ACC112 (cell line): ENCODE data around the gene NAPEPLD.
A peak's percentile ranks its signal among the peaks of the same experiment; 100 is the strongest.
"Not testable (repeated sequence)": the region's sequence is repeated elsewhere in the genome, so short reads cannot be mapped to it uniquely, and the experiment has no call there.

ENCODE experiments used
- H2AFZ ChIP-seq: fragments of 200-600 bp; sonication (generic); one replicate; pipeline ENCODE4 v1.6.0; 2017; ENCODE audit warnings: antibody characterized with exemption, low read length; ENCODE audit not compliant: unreplicated experiment
- H3K27ac ChIP-seq: fragments of 200-600 bp; sonication (generic); 2 replicates; pipeline ENCODE4 v1.5.1; 2014; ENCODE audit warnings: low read depth, mild to moderate bottlenecking, antibody characterized with exemption, low read length, moderate library complexity
- H3K27me3 ChIP-seq: fragments of 200-600 bp; sonication (generic); 2 replicates; pipeline ENCODE4 v1.6.1; 2014; ENCODE audit warnings: mild to moderate bottlenecking, antibody characterized with exemption, low read length, moderate library complexity, mixed read lengths; ENCODE audit not compliant: insufficient read depth
- H3K36me3 ChIP-seq: fragments of 200-600 bp; sonication (generic); 2 replicates; pipeline ENCODE4 v1.6.1; 2016; ENCODE audit warnings: mild to moderate bottlenecking, antibody characterized with exemption, low read length, moderate library complexity, mixed read lengths; ENCODE audit not compliant: insufficient read depth
- H3K4me1 ChIP-seq: fragments of 200-600 bp; sonication (generic); one replicate; pipeline ENCODE4 v1.6.1; 2016; ENCODE audit warnings: low read length, mixed read lengths; ENCODE audit not compliant: insufficient read depth, unreplicated experiment, control insufficient read depth
- H3K4me3 ChIP-seq: fragments of 200-600 bp; sonication (generic); 2 replicates; pipeline ENCODE4 v1.5.1; 2014; ENCODE audit warnings: mild to moderate bottlenecking, low read depth, low read length
- H3K79me2 ChIP-seq: fragments of 200-600 bp; sonication (generic); one replicate; pipeline ENCODE4 v1.6.0; 2016; ENCODE audit warnings: low read length; ENCODE audit not compliant: control insufficient read depth, unreplicated experiment, insufficient read depth

Gene NAPEPLD

DNA sequence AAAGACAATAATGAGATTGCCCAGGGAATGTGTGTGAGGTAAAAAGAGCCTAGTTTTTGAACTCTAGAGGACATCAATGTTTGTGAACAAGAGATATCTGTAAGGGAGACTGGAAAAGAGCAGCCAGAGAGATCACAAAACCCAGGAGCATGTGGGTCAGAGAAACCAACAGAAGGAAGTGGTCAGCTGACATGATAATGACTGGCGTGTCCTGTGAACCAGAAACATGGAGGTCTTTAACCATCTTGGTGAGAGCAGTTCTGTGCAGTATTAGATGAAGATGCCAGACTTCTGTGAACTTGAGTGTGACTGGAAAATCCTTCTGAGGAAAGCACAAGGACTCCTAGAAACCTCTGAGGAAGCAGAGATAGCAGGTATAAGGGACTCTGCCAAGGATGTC, 10.2 kb upstream of the NAPEPLD start:
- H3K27ac ChIP-seq, H3K27me3 ChIP-seq, H2AFZ ChIP-seq, H3K4me3 ChIP-seq, H3K79me2 ChIP-seq, H3K36me3 ChIP-seq: not testable (repeated sequence)
- peaks cover 25% of the 10 kb centered on the region for H3K4me1 ChIP-seq

- not testable (repeated sequence) for H3K4me1 ChIP-seq, H3K4me3 ChIP-seq, H2AFZ ChIP-seq
These were observed 6.6 kb upstream of the NAPEPLD start for GRCh38 chr7:103155331-103156024.

DNA sequence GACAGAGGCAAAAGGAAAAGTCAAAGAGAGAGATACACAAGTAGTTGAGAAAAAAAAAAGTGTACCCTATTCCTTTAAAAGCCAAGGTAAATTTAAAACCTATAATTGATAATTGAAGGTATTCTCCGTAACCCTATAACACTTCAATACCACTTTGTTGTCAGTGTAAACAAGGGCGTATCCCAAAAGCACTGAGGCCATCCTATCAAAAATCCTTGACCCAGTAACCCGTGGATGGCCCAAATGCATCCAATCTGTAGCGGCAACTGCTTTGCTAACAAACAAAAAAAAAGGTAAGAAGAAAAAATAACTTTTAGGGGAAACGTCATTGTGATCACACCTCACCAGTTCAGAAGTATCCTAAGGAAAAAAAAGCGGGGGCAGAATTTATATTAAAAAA, 5.1 kb upstream of the NAPEPLD start:
- peaks cover 4% of the 10 kb centered on the region for H3K4me1 ChIP-seq
- no peak overlapping the region for H3K4me3 ChIP-seq
- no peaks in the 10 kb centered on the region for H3K27me3 ChIP-seq
- peaks cover 4% of the 10 kb centered on the region; the same call in 1 of the 2 replicates for H3K36me3 ChIP-seq
- H3K79me2 ChIP-seq, result no peaks in the 10 kb centered on the region
- no peak overlapping the region for H2AFZ ChIP-seq
- no peak overlapping the region for H3K27ac ChIP-seq

More at GRCh38 chr7:103155331-103156024, 6.6 kb upstream of the NAPEPLD start:
- not testable (repeated sequence) for H3K27ac ChIP-seq, H3K36me3 ChIP-seq, H3K27me3 ChIP-seq, H3K79me2 ChIP-seq

- H3K36me3 ChIP-seq, H3K27me3 ChIP-seq, H3K4me1 ChIP-seq, H3K4me3 ChIP-seq, H3K79me2 ChIP-seq, H2AFZ ChIP-seq, H3K27ac ChIP-seq: not testable (repeated sequence)
These were observed 4.1 kb upstream of the NAPEPLD start for GRCh38 chr7:103152744-103153617.

DNA sequence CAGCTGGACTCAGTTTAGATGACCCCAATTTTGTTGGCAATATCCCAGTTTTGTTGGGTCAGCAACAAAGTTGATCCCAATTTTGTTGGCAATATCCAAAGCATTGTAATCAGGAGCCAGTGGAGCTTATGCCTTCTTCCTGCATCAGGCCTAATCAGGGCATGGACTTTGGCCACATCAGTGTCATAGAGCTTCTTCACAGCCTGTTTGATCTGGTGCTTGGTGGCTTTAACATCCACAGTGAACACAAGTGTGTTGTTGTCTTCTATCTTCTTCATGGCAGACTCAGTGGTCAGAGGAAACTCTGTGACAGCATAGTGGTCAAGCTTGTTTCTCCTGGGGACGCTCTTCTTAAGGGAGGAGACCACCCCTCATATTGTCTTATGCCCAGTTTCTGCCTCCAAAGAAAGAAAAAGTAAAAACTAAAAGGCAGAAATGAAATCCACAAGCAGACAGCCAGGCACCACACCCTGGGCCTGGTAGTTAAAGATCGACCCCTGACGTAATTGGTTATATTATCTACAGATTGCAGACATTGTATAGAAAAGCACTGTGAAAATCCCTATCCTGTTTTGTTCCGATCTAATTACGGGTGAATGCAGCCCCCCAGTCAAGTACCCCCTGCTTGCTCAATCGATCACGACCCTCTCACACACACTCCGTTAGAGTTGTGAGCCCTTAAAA, 3.2 kb upstream of the NAPEPLD start:
- not testable (repeated sequence) for H3K27ac ChIP-seq, H3K27me3 ChIP-seq, H3K4me1 ChIP-seq, H3K36me3 ChIP-seq, H3K4me3 ChIP-seq, H2AFZ ChIP-seq
- H3K79me2 ChIP-seq, result peaks cover 16% of the 10 kb centered on the region

DNA sequence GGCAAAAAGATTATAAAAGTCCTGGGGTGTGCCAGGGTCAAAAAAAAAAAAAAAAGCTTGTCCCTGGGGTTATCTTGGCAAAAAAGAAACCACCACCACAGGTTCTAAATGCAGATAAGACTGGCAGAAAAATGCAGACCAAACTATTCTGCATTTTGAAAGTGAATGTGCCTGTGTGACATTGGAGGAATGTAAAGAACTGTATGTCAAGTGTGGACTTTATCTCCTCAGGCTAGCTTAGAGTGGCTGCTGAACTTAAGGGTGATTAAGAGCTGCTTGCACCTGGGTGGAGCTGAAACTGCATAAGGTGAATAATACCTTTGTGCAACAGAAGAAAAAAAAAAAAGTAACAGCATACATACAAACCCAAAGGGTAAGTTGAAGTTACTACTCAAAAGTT, 1.3 kb upstream of the NAPEPLD start:
- peak overlapping the region; percentile 98 for H2AFZ ChIP-seq

GRCh38 chr7:103149808-103150180, 895 bp upstream of the NAPEPLD start:
- Histone ChIP-seq H3K4me1 (peaks cover 8% of the 10 kb centered on the region), H3K27ac (peak overlapping the region; percentile 98), H3K79me2 (peaks cover 33% of the 10 kb centered on the region), H3K36me3 (peaks cover 4% of the 10 kb centered on the region; the same call in 1 of the 2 replicates), H3K27me3 (no peaks in the 10 kb centered on the region), H2AFZ (peak overlapping the region; percentile 98), H3K4me3 (peak overlapping the region; percentile 86)

More for the DNA sequence above, 1.3 kb upstream of the NAPEPLD start:
- peaks cover 8% of the 10 kb centered on the region for H3K4me1 ChIP-seq
- peaks cover 4% of the 10 kb centered on the region; the same call in 1 of the 2 replicates for H3K36me3 ChIP-seq
- peaks cover 33% of the 10 kb centered on the region for H3K79me2 ChIP-seq
- no peak overlapping the region; the same call in 1 of the 2 replicates for H3K27ac ChIP-seq
- no peaks in the 10 kb centered on the region for H3K27me3 ChIP-seq
- peak overlapping the region; percentile 86; the same call in 1 of the 2 replicates for H3K4me3 ChIP-seq

GRCh38 chr7:103148131-103148993, 537 bp downstream of the NAPEPLD start:
- Histone ChIP-seq H3K27me3 (no peaks in the 10 kb centered on the region), H3K4me3 (peak overlapping the region; percentile 86), H2AFZ (peak overlapping the region; percentile 98), H3K79me2 (peaks cover 41% of the 10 kb centered on the region), H3K36me3 (peaks cover 4% of the 10 kb centered on the region; the same call in 1 of the 2 replicates), H3K27ac (peak overlapping the region; percentile 98), H3K4me1 (peaks cover 8% of the 10 kb centered on the region)

GRCh38 chr7:103144754-103145153, 4.1 kb downstream of the NAPEPLD start:
- Histone ChIP-seq H3K79me2 (peaks cover 47% of the 10 kb centered on the region), H3K4me1 (peaks cover 20% of the 10 kb centered on the region)
- not testable (repeated sequence) for H2AFZ ChIP-seq, H3K4me3 ChIP-seq, H3K36me3 ChIP-seq, H3K27ac ChIP-seq, H3K27me3 ChIP-seq

- Histone ChIP-seq H2AFZ (no peak overlapping the region), H3K27me3 (no peaks in the 10 kb centered on the region), H3K27ac (no peak overlapping the region), H3K4me3 (no peak overlapping the region), H3K36me3 (no peaks in the 10 kb centered on the region), H3K79me2 (peaks cover 47% of the 10 kb centered on the region), H3K4me1 (peaks cover 18% of the 10 kb centered on the region)
These were observed 5.0 kb downstream of the NAPEPLD start for GRCh38 chr7:103143868-103144267.
